Cardiac septum (tissue), 1 donor: ENCODE data around the gene DHRS4. TPM values are rescaled to one million over a fixed set of nuclear protein-coding genes. Genes with fewer than 3 reads are reported as not detected.

ENCODE experiments used
- DNase-seq: peaks from one replicate; pipeline ENCODE4 v3.0.0-alpha.2; 2020; ENCODE audit warnings: low spot score
- intact Hi-C: fragments of 100-400 bp; cut with DNase I; formaldehyde crosslinking; loops from one replicate; pipeline ENCODE4 v1.14.0; 2022
- long read RNA-seq: library from polyadenylated mRNA; unstranded; transcript quantifications from one replicate; pipeline ENCODE4 v2.0.0, GENCODE V29; 2021
- total RNA-seq: library from RNA; stranded (reverse); fragmentation: NEBNext Ultra II Directional; extraction: Animal tissue kit (Norgen Biotek cat#: 25700); gene quantifications from one replicate; pipeline ENCODE4 v1.2.1, GENCODE V29; 2021
- donor health status: DM: no; HTN: no; CAD: no.

Gene DHRS4
- 26.0 TPM for total RNA-seq
- long read RNA-seq, transcript DHRS4-201 (8 exons, 1,443 nt): major isoform, 24 of 36 reads
- long read RNA-seq, partial matches to known transcripts: 7 of 36 reads
- long read RNA-seq, other reads (novel, unspliced or antisense): 1 of 36 reads

- peak; percentile 93 for DNase-seq
- intact Hi-C loops: no loop called here
Measured at GRCh38 chr14:23953464-23954278, at the start of gene DHRS4. DHRS4 (plus strand) TSS chr14:23953770; CDS start chr14:23953789, 19 bp downstream.

- DNase-seq: no peak
- intact Hi-C loops: no loop called here
Measured at GRCh38 chr14:23910101-23910875, 43.3 kb upstream of the DHRS4 start.

- intact Hi-C loops: no loop called here
Measured at GRCh38 chr14:23910876-23911210, 42.7 kb upstream of the DHRS4 start.

GRCh38 chr14:23915559-23915958, 38.0 kb upstream of the DHRS4 start:
- DNase-seq: no peak
- intact Hi-C loops: no loop called here

More at GRCh38 chr14:23910876-23911210, 42.7 kb upstream of the DHRS4 start:
- DNase-seq: no peak

GRCh38 chr14:23916004-23916403, 37.6 kb upstream of the DHRS4 start:
- intact Hi-C loops: no loop called here
- DNase-seq: no peak

- DNase-seq: no peak
- intact Hi-C loops: no loop called here
Measured at GRCh38 chr14:23916446-23916845, 37.1 kb upstream of the DHRS4 start.

- no peak for DNase-seq
- intact Hi-C loops: no loop called here
Measured at GRCh38 chr14:23922545-23922944, 31.0 kb upstream of the DHRS4 start.

GRCh38 chr14:23925523-23926075, 28.0 kb upstream of the DHRS4 start:
- DNase-seq: no peak
- intact Hi-C loops: no loop called here

GRCh38 chr14:23926543-23926942, 27.0 kb upstream of the DHRS4 start:
- intact Hi-C loops: no loop called here
- no peak for DNase-seq

- intact Hi-C loops: loop anchor here (1.0 to 2.0 kb wide), 2 partner anchors 297 to 340 kb away; no protein-coding TSS in a partner anchor
- no peak for DNase-seq
Measured at GRCh38 chr14:23929136-23929535, 24.4 kb upstream of the DHRS4 start.

GRCh38 chr14:23929822-23930294, 23.7 kb upstream of the DHRS4 start:
- intact Hi-C loops: loop anchor here (1.0 to 2.0 kb wide), 2 partner anchors 298 to 341 kb away; no protein-coding TSS in a partner anchor
- peak; percentile 85 for DNase-seq

- no peak for DNase-seq
Measured at GRCh38 chr14:23930742-23931141, 22.8 kb upstream of the DHRS4 start.

GRCh38 chr14:23931721-23932289, 21.8 kb upstream of the DHRS4 start:
- DNase-seq: no peak
- intact Hi-C loops: no loop called here

More at GRCh38 chr14:23930742-23931141, 22.8 kb upstream of the DHRS4 start:
- intact Hi-C loops: no loop called here

- intact Hi-C loops: no loop called here
- no peak for DNase-seq
Measured at GRCh38 chr14:23932639-23933038, 20.9 kb upstream of the DHRS4 start.

GRCh38 chr14:23933108-23933741, 20.3 kb upstream of the DHRS4 start:
- no peak for DNase-seq
- intact Hi-C loops: no loop called here

GRCh38 chr14:23933742-23934128, 19.8 kb upstream of the DHRS4 start:
- DNase-seq: no peak
- intact Hi-C loops: no loop called here

GRCh38 chr14:23935158-23935557, 18.4 kb upstream of the DHRS4 start:
- no peak for DNase-seq
- intact Hi-C loops: no loop called here

GRCh38 chr14:23936084-23936829, 17.3 kb upstream of the DHRS4 start:
- no peak for DNase-seq
- intact Hi-C loops: no loop called here

GRCh38 chr14:23937203-23937602, 16.4 kb upstream of the DHRS4 start:
- no peak for DNase-seq
- intact Hi-C loops: no loop called here
